HUES64 (cell line): ENCODE data around the gene TAB2.

ENCODE experiments used
- H3K27ac ChIP-seq: 2 replicates; pipeline ENCODE4 v1.7.0; 2013; ENCODE audit warnings: low read depth, low read length, inconsistent platforms
- H3K27me3 ChIP-seq: 2 replicates; pipeline ENCODE4 v1.6.1; 2013; ENCODE audit warnings: mild to moderate bottlenecking, low read length; ENCODE audit not compliant: insufficient read depth
- H3K36me3 ChIP-seq: 2 replicates; pipeline ENCODE4 v1.6.1; 2013; ENCODE audit warnings: mild to moderate bottlenecking, low read length; ENCODE audit not compliant: insufficient read depth
- H3K4me1 ChIP-seq: 2 replicates; pipeline ENCODE4 v1.6.1; 2013; ENCODE audit warnings: mild to moderate bottlenecking, low read length, moderate library complexity; ENCODE audit not compliant: insufficient read depth
- H3K4me3 ChIP-seq: 2 replicates; pipeline ENCODE4 v1.5.1; 2013; ENCODE audit warnings: mild to moderate bottlenecking, low read length, moderate library complexity
- H3K9ac ChIP-seq: 2 replicates; pipeline ENCODE4 v1.6.1; 2013; ENCODE audit warnings: mild to moderate bottlenecking, low read depth, low read length
- H3K9me3 ChIP-seq: 2 replicates; pipeline ENCODE4 v1.6.1; 2013; ENCODE audit warnings: low read depth, low read length; ENCODE audit not compliant: insufficient read depth
- WGBS: fragments of 150-250, 120-280 bp; methylation state at CpG from one replicate; pipeline ENCODE4 v1.1.7; 2013; ENCODE audit warnings: missing lambda C conversion rate; 5-methylcytosine and 5-hydroxymethylcytosine counted together

Gene TAB2

GRCh38 chr6:149421132-149421531, 103.6 kb downstream of the TAB2 start:
- Histone ChIP-seq H3K9ac (no peak overlapping the region), H3K4me3 (no peak overlapping the region), H3K27me3 (no peaks in the 10 kb centered on the region), H3K27ac (no peak overlapping the region), H3K4me1 (peaks cover 8% of the 10 kb centered on the region), H3K36me3 (no peaks in the 10 kb centered on the region), H3K9me3 (no peaks in the 10 kb centered on the region)
- 93% methylated on average over 5 of the region's 5 CpGs for WGBS

GRCh38 chr6:149422581-149422980, 105.1 kb downstream of the TAB2 start:
- H3K9ac ChIP-seq, result no peak overlapping the region
- peaks cover 8% of the 10 kb centered on the region for H3K4me1 ChIP-seq
- H3K27ac ChIP-seq, result no peak overlapping the region
- H3K9me3 ChIP-seq, result no peaks in the 10 kb centered on the region
- 92% methylated on average over 4 of the region's 4 CpGs for WGBS
- H3K27me3 ChIP-seq, result no peaks in the 10 kb centered on the region
- no peaks in the 10 kb centered on the region for H3K36me3 ChIP-seq
- H3K4me3 ChIP-seq, result no peak overlapping the region

GRCh38 chr6:149423964-149424440, 106.5 kb downstream of the TAB2 start:
- Histone ChIP-seq H3K27ac (no peak overlapping the region), H3K27me3 (no peaks in the 10 kb centered on the region), H3K9ac (no peak overlapping the region)

GRCh38 chr6:149425224-149425623, 107.7 kb downstream of the TAB2 start:
- H3K36me3 ChIP-seq, result no peaks in the 10 kb centered on the region
- 96% methylated on average over 8 of the region's 8 CpGs for WGBS
- H3K4me3 ChIP-seq, result no peak overlapping the region
- no peak overlapping the region for H3K27ac ChIP-seq
- H3K4me1 ChIP-seq, result peaks cover 8% of the 10 kb centered on the region
- no peaks in the 10 kb centered on the region for H3K9me3 ChIP-seq
- no peak overlapping the region for H3K9ac ChIP-seq
- no peaks in the 10 kb centered on the region for H3K27me3 ChIP-seq

More at GRCh38 chr6:149423964-149424440, 106.5 kb downstream of the TAB2 start:
- 40% methylated on average over 7 of the region's 7 CpGs for WGBS
- H3K4me1 ChIP-seq, result peaks cover 8% of the 10 kb centered on the region
- no peaks in the 10 kb centered on the region for H3K9me3 ChIP-seq
- H3K4me3 ChIP-seq, result no peak overlapping the region
- no peaks in the 10 kb centered on the region for H3K36me3 ChIP-seq

- no peaks in the 10 kb centered on the region for H3K36me3 ChIP-seq
- H3K9ac ChIP-seq, result no peak overlapping the region
- no peaks in the 10 kb centered on the region for H3K9me3 ChIP-seq
- H3K27me3 ChIP-seq, result no peaks in the 10 kb centered on the region
- 93% methylated on average over 5 of the region's 5 CpGs for WGBS
- H3K27ac ChIP-seq, result no peak overlapping the region
- no peak overlapping the region for H3K4me3 ChIP-seq
- H3K4me1 ChIP-seq, result peaks cover 8% of the 10 kb centered on the region
Measured at GRCh38 chr6:149425754-149426153, 108.2 kb downstream of the TAB2 start.

GRCh38 chr6:149428606-149429005, 111.1 kb downstream of the TAB2 start:
- H3K36me3 ChIP-seq, result no peaks in the 10 kb centered on the region
- H3K27me3 ChIP-seq, result no peaks in the 10 kb centered on the region
- H3K4me3 ChIP-seq, result no peak overlapping the region
- no peak overlapping the region for H3K9ac ChIP-seq
- H3K9me3 ChIP-seq, result no peaks in the 10 kb centered on the region
- no peak overlapping the region for H3K27ac ChIP-seq
- H3K4me1 ChIP-seq, result peaks cover 8% of the 10 kb centered on the region
- 89% methylated on average over 4 of the region's 4 CpGs for WGBS

- WGBS, result 88% methylated on average over 25 of the region's 26 CpGs
- Histone ChIP-seq H3K4me1 (no peaks in the 10 kb centered on the region), H3K27ac (no peak overlapping the region), H3K4me3 (no peak overlapping the region), H3K9me3 (no peaks in the 10 kb centered on the region), H3K27me3 (no peaks in the 10 kb centered on the region), H3K36me3 (no peaks in the 10 kb centered on the region), H3K9ac (no peak overlapping the region)
Measured at GRCh38 chr6:149429427-149430360, 112.2 kb downstream of the TAB2 start.

- 34% methylated on average over 18 of the region's 19 CpGs for WGBS
- Histone ChIP-seq H3K27me3 (no peaks in the 10 kb centered on the region), H3K9ac (no peak overlapping the region), H3K36me3 (no peaks in the 10 kb centered on the region), H3K4me1 (no peaks in the 10 kb centered on the region), H3K4me3 (no peak overlapping the region), H3K27ac (no peak overlapping the region), H3K9me3 (no peaks in the 10 kb centered on the region)
Measured at GRCh38 chr6:149431905-149432775, 114.6 kb downstream of the TAB2 start.

GRCh38 chr6:149433405-149433804, 115.9 kb downstream of the TAB2 start:
- 75% methylated on average over 2 of the region's 2 CpGs for WGBS
- Histone ChIP-seq H3K9me3 (no peaks in the 10 kb centered on the region), H3K4me3 (no peak overlapping the region), H3K4me1 (no peaks in the 10 kb centered on the region), H3K36me3 (no peaks in the 10 kb centered on the region), H3K9ac (no peak overlapping the region), H3K27ac (no peak overlapping the region), H3K27me3 (no peaks in the 10 kb centered on the region)

- H3K27ac ChIP-seq, result no peak overlapping the region
- H3K36me3 ChIP-seq, result no peaks in the 10 kb centered on the region
- no peaks in the 10 kb centered on the region for H3K4me1 ChIP-seq
- no peaks in the 10 kb centered on the region for H3K9me3 ChIP-seq
- H3K9ac ChIP-seq, result no peak overlapping the region
- WGBS, result 93% methylated on average over 1 of the region's 1 CpG
- no peaks in the 10 kb centered on the region for H3K27me3 ChIP-seq
- H3K4me3 ChIP-seq, result no peak overlapping the region
Measured at GRCh38 chr6:149433881-149434280, 116.4 kb downstream of the TAB2 start.
